ENCODE data around the gene MED9.
A peak's percentile ranks its signal among the peaks of the same experiment; 100 is the strongest.
"Not testable (repeated sequence)": the region's sequence is repeated elsewhere in the genome, so short reads cannot be mapped to it uniquely, and the experiment has no call there.

Gene MED9

DNA sequence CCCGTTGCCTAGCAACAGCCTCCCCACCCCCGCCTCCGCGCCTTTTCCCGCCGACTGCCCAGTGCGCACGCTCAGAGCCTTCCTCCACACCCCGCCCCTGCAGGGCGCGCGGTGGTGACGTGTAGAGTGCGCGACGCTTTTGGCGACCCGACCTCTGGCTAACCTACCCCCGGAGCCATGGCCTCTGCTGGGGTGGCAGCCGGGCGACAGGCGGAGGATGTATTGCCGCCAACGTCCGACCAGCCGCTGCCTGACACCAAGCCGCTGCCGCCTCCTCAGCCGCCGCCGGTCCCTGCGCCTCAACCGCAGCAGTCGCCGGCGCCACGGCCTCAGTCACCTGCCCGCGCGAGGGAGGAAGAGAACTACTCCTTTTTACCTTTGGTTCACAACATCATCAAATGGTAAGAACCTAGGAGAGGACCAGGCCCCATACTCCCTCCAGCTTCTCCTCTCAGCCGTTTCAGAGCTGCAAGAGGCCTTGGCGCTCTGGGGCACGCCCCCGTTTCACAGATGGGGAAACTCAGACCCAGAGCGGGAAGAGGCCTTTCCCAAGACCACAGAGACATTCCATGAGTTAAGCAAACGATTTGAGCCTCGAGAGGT, at the start of gene MED9:
TSS of gene MED9 (plus strand) at position 136 of the 603 bp plus-strand sequence. CDS start at position 178, 42 bp downstream.
- DNase-seq = peak; percentile 22 to 44

DNA sequence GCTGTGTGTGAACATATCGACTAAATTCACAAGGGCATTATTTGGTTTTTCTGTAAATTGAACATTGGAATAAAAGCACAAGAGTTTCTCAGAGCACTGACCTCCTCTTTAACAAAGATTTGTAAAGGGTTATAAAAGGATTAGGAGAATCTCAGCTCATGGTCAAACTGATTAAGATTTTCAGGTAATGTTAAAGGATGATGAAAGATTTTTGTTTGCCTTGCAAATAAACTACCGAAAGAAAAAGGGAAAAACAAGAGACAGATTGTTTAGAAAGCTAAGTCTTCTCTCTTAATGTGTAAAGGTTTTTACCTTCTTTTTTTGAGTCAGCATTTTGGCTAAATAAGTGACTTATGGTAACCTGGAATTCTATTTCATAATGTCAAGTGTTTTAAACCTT, 47.6 kb upstream of the MED9 start:
- no peak for DNase-seq

- DNase-seq = not testable (repeated sequence)
Measured at GRCh38 chr17:17430924-17431323, 45.9 kb upstream of the MED9 start.

DNA sequence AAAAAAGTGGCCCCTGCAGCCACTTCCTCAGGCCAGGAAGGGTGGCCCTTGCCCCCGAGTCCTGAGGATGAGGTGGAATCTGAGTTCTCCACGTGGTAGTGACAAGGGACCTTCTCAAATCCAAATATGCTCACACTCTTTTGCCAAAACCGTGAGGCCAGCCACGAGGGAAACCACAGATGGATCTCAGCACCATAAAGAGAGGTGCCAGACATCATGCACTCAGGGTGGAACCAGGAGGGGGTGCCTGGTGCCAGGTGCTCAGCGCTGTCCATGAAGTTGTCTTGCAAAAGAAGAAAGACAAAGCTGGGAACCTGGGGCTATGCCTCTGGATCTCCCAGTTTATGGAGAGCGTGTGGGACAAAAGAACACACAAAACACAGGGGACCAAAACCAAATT, 45.2 kb upstream of the MED9 start:
- DNase-seq = no peak

- DNase-seq = peak; percentile 57 to 64
Measured at GRCh38 chr17:17433000-17433703, 43.6 kb upstream of the MED9 start.

- DNase-seq = no peak
Measured at GRCh38 chr17:17434477-17434876, 42.3 kb upstream of the MED9 start.

DNA sequence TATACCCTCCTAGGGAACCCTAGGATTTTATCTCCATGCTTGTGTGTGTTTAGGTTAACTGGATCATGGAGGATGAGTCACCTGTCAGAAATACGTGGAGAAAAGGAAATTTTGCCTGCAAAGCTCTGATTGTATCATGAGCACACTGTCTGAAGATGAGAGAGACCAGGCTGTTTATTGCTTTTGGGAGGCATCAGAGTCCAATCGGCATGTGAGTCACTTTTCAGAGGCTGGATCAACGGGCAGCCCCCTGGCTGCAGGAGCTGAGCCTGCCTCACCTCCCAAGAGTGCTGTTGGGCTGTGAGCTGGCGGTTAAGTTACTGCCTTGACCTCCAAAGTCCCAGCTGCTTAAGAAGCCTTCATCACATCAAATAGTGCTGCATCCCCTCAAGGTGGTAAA, 41.5 kb upstream of the MED9 start:
- DNase-seq = no peak

DNA sequence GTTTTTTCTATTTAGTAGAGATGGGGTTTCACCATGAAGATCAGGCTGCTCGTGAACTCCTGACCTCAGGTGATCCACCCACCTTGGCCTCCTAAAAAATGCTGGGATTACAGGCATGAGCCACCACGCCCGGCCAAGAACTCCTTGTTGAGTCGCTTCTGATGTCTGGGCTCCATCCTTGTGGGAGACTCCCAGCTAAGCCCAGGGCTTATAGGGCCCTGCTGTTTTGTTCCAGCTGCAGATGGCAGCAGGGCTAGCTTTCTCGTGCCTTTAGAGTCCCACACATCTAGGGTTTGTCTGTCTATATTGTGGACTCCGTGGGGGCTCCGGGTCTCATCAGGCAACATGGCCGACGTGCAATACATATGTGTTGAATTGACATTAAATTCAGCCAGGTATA, 39.3 kb upstream of the MED9 start:
- DNase-seq = no peak

DNA sequence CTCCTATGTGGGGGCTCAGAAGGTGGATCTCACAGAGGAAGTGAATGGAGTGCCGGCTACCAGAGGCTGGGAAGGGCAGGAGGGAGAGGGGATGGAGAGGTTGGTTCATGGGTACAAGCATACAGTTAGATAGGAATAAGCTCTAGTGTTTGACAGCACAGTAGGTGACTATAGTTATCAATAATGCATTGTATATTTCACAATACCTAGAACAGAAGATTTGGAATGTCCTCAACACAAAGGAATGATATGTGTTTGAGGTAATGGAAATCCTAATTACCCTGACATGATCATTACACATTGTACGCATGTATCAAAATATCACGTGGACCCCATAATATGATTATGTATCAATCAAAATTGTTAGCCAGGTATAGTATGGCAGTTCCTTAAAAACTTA, 38.9 kb upstream of the MED9 start:
- DNase-seq = no peak

DNA sequence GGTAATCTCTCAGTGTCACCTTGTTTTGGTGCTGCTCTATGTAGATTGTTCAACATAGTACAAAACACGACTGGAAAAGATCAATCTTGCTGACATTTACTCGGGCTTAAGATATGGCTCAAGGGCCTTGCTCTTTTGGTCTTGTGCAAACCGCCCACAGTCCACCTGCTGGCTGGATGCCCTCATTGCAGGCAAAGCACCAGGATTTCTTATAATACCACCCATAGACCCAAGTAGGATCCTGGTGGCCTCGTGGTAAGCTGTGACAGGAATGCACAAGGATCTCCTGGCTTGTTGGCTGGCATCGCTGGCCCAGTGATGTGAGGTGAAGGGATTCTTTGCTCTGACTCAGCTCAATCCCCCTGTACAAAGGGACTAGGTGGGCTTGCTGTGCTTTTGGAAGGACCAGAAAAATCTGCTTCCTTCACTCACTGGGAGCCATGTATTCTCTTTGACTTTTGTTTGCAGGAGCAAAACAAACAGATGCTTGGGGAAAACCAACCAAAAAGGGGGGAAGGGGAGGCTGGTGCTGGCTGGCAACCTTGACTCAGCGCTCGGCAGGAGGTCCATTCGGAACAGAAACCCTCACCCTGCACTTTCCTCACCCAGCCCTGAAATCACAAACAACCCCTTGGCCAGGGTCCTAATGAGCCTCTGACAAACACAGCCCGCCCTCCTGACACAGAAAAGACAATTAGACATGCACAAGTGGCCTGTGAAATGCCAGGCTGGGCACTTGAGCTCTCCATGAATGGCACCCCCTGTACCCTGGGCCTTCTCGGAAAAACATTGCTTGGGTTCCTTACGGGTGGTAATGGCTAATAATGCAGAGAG, 36.6 kb upstream of the MED9 start:
- peak; percentile 22 to 27 for DNase-seq

DNA sequence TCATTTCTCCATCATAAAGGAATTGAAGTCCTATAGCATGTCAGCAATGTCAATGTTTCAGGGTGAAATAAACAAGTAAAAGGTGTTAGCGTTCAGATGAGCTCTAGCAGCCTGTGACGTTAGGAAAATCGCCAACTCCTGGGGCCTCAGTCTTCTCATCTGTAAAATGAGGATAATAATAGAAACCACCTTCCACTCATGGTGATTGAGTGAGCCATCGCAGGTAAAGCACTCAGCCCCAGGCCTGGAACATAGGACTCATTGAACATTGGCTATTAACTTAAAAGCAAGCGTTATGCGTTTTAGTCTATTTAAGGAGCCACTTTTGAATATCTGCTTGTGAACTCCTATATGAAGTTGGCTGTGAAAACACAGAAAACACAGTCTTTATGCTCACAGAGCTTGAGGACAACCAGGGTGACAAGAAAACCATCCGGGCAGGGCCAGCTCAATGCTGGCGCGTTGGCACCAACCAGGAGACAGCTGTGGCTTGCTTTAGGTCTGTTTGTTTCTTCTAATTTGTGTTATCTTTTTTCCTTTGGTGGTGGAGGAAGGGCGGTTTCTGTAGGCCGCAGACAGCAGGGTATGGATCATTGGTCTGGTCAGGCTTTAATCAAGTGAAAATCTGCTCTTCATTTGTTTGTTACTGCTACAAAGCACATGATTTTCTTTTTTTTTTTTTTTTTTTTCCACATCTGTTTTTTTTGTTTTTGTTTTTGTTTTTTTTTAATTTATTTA, 35.7 kb upstream of the MED9 start:
- no peak for DNase-seq

GRCh38 chr17:17443173-17443572, 33.6 kb upstream of the MED9 start:
- DNase-seq = no peak

GRCh38 chr17:17445296-17445924, 31.4 kb upstream of the MED9 start:
- DNase-seq = no peak

DNA sequence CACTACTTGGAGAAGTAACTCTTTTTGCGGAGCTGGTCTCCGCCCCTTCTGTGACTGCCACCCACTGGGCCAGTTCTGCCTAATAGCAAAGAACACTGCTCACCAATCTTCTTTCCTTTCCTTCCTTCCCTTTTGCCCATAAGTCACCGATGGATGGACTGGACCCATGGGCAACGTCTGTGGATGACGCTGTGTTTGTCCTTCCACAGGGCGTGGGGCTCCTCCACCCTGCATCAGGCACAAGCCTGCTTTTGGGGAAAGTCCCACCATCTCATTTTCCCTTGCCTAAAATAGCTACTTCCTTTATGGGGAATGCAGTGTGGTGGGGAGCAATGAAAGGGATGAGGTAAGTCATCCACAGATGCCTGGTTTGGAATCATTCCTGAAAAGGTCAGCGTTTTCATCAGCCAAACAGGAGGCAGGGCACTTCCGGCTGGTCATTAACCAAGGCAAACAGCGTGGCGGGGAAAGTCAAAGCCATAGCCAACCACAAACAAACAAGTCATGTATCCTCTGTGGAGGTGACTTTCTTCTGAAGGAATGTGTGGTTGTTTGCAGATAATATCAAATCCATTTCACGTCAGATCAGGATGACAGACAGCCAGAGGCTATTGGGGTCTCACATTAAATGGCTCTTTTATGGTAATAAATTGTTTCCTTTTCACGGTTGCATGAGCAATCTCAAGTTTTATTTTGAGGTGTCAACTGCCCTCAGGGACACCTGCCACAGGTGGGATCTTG, 30.7 kb upstream of the MED9 start:
- no peak for DNase-seq

DNA sequence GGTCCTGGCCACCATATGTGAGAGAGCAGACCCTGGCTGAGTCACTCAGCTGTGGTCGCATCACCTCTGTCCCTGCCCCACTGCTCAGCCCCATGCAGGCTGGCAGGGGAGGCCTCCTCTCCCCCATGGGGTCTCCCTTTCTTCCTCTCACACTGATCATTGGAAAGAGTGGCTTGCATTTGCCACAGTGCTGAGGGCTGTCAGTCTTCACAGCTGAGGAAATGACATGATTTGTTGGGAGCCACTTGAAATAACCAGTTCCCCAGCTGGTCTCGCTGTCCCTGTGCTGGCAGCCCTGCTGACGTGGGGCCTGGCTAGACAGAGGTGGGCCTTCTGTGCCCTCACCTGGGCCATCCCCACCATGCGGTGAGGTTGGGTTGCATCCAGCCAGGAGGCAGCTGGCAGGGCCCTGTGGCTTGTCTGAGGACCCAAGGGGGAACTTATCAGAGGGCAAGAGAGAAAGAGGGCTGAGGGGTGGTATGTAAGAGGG, 30.1 kb upstream of the MED9 start:
- no peak for DNase-seq

DNA sequence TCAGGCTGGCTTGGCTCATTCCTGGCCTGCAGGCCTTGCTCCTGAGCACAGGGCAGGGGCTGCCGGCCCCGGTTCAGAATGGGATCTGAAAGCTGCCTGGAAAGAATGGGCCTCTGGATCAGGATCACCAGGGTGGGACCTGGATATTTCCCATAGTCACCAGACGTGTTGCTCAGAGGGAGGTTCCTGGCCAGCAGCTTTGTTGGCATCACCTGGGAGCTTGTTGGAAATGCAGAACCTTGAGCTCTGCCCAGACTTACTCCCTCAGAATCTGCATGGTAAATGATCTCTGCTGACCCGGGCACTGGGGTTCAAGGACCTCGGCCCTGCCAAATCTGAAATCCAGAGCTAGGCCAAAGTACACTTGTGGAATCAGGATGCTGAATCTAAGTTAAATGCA, 29.5 kb upstream of the MED9 start:
- DNase-seq = no peak

DNA sequence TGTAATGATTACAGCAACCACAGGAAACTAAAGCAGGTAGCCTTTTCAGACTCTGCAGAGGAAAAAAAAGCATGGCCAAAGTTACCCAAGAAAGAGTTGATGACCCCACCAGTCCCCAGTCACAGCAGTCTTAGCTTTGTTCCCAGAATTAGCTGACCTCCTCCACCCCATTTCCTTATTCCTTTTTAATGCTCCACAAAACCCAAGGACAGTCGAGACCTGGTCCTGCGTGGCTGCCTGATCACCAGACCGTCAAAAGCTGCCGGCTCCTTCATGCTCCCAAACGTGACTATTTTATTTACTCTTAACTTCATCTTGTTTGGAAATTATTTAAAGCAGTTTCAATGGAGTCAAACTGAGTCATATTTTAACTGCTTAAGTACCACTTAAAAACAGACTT, 28.7 kb upstream of the MED9 start:
- no peak for DNase-seq

DNA sequence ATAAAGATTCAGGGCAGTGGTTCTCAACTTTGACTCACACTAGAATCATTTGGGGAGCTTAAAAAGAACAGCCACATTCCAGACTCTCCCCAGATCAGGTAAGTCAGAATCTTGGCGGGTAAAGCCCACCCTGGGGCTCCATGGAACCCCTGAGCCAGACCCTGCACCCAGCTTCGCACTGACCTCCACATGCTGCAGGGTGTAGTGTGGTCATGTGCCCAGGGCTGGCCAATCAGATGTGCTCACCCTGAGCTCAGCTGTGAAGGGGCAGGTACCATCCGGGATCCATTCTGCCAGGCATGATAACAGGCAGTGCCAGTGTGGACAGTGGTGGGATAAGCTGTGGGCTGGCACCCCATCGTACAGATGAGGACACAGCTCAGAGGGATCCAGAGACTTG, 28.1 kb upstream of the MED9 start:
- no peak for DNase-seq

DNA sequence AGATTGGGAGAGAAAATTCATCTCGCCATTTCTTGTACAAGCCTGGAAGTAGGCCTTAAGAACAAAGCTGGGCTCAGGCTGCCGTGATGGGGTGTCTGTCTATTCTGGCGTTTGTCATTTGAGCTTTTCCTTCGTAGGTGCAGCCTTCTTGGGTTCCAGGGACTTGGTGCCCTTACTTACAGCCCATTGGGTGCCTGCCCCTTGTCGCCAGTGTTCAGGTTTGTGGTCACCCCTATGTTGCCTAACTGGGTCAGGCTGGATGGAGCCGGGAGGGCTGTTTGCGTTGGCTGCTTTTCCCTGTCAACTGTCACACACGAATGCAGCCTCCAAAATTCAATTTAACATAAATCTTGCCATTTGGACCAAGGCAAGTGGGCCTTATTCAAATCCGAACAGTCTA, 23.7 kb upstream of the MED9 start:
- DNase-seq = no peak

DNA sequence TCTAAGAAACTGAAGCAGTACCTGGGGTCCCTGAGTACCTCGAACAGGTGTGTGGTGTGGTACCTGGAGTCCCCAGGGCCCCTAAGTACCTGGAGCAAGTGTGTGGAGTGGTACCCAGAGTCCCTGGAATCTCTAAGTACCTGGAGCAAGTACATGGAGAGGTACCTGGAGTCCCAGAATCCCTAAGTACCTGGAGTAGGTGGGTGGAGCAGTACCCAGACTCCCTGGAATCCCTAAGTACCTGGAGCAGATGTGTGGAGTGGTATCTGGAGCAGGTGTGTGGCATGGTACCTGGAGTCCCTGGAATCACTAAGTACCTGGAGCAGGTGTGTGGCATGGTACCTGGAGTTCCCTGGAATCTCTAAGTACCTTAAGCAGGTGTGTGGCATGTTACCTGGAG, 22.5 kb upstream of the MED9 start:
- DNase-seq = no peak

DNA sequence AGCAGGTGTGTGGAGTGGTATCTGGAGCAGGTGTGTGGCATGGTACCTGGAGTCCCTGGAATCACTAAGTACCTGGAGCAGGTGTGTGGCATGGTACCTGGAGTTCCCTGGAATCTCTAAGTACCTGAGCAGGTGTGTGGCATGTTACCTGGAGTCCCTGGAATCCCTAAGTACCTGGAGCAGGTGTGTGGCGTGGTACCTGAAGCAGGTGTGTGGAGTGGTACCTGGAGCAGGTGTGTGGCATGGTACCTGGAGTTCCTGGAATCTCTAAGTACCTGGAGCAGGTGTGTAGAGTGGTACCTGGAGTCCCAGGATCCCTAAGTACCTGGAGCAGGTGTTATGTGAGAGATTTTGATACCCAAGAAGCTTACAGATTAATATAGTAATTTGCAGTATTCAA, 22.1 kb upstream of the MED9 start:
- DNase-seq = not testable (repeated sequence)

DNA sequence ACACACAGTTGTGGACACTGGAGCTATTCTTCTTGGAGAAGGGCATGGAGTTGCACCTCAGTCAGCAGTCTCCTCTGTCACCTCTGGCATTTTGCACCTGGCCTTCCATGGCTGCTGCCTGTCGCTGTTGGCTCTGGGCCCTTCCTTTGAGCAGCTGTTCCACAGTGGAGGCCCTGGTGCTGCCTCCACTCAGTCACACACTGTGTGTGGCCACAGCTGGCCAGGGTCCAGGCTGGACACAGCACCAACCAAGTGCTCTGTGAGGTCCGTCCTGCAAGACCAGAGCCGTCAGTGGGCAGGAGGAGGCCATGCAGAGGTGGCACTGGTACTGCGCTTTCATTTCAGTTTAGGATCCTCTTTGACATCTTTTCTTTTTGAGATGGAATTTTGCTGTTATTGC, 21.6 kb upstream of the MED9 start:
- DNase-seq = no peak
